ENCODE data around the gene LCE3B. TPM values are rescaled to one million over a fixed set of nuclear protein-coding genes. Genes with fewer than 3 reads are reported as not detected.

Gene LCE3B
- polyA plus RNA-seq, 1 donor from 2014 or later, result not detected

GRCh38 chr1:152646656-152647055 is 33.0 kb downstream of the LCE3B start:
- Histone ChIP-seq H3K27ac (ENCODE audit: low read length) (no peak overlapping the region), H3K9me3 (ENCODE audit: low read length) (peaks cover 7% of the 10 kb centered on the region), H3K4me2 (ENCODE audit: low read length) (no peak overlapping the region), H2AFZ (ENCODE audit: low read depth, low read length) (no peak overlapping the region), H3K4me3 (ENCODE audit: low read length) (no peak overlapping the region), H3F3A (ENCODE audit: insufficient read depth, low read length, poor library complexity, severe bottlenecking) (no peaks in the 10 kb centered on the region), H3K36me3 (ENCODE audit: insufficient read depth, low read length) (no peaks in the 10 kb centered on the region), H3K27me3 (ENCODE audit: insufficient read depth, low read depth, low read length) (no peaks in the 10 kb centered on the region), H3K9ac (ENCODE audit: low read length) (no peak overlapping the region), H4K20me1 (ENCODE audit: insufficient read depth) (no peaks in the 10 kb centered on the region), H3K79me2 (replicated peaks; ENCODE audit: insufficient read depth, low read length) (no peaks in the 10 kb centered on the region), H3K9me2 (ENCODE audit: insufficient read depth, low read length) (no peaks in the 10 kb centered on the region)
- TF ChIP-seq RAD21 (conservative IDR thresholded peaks at IDR 0.05) (no peak), EP300 (conservative IDR thresholded peaks at IDR 0.05; ENCODE audit: poor library complexity, severe bottlenecking) (no peak), POLR2AphosphoS5 (IDR thresholded peaks at IDR 0.05) (no peak), MXI1 (conservative IDR thresholded peaks at IDR 0.05; ENCODE audit: poor library complexity, severe bottlenecking) (no peak), TAF1 (IDR thresholded peaks at IDR 0.05; ENCODE audit: low read depth) (no peak), SMC3 (conservative IDR thresholded peaks at IDR 0.05; ENCODE audit: poor library complexity) (no peak), EZH2 (IDR thresholded peaks at IDR 0.05; ENCODE audit: borderline replicate concordance, insufficient read depth, low read length, poor library complexity, severe bottlenecking) (no peak)
- TF ChIP-seq, protein P1, sequence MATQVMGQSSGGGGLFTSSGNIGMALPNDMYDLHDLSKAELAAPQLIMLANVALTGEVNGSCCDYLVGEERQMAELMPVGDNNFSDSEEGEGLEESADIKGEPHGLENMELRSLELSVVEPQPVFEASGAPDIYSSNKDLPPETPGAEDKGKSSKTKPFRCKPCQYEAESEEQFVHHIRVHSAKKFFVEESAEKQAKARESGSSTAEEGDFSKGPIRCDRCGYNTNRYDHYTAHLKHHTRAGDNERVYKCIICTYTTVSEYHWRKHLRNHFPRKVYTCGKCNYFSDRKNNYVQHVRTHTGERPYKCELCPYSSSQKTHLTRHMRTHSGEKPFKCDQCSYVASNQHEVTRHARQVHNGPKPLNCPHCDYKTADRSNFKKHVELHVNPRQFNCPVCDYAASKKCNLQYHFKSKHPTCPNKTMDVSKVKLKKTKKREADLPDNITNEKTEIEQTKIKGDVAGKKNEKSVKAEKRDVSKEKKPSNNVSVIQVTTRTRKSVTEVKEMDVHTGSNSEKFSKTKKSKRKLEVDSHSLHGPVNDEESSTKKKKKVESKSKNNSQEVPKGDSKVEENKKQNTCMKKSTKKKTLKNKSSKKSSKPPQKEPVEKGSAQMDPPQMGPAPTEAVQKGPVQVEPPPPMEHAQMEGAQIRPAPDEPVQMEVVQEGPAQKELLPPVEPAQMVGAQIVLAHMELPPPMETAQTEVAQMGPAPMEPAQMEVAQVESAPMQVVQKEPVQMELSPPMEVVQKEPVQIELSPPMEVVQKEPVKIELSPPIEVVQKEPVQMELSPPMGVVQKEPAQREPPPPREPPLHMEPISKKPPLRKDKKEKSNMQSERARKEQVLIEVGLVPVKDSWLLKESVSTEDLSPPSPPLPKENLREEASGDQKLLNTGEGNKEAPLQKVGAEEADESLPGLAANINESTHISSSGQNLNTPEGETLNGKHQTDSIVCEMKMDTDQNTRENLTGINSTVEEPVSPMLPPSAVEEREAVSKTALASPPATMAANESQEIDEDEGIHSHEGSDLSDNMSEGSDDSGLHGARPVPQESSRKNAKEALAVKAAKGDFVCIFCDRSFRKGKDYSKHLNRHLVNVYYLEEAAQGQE (IDR thresholded peaks at IDR 0.05; ENCODE audit: borderline replicate concordance), result no peak
- TF ChIP-seq, protein P2, sequence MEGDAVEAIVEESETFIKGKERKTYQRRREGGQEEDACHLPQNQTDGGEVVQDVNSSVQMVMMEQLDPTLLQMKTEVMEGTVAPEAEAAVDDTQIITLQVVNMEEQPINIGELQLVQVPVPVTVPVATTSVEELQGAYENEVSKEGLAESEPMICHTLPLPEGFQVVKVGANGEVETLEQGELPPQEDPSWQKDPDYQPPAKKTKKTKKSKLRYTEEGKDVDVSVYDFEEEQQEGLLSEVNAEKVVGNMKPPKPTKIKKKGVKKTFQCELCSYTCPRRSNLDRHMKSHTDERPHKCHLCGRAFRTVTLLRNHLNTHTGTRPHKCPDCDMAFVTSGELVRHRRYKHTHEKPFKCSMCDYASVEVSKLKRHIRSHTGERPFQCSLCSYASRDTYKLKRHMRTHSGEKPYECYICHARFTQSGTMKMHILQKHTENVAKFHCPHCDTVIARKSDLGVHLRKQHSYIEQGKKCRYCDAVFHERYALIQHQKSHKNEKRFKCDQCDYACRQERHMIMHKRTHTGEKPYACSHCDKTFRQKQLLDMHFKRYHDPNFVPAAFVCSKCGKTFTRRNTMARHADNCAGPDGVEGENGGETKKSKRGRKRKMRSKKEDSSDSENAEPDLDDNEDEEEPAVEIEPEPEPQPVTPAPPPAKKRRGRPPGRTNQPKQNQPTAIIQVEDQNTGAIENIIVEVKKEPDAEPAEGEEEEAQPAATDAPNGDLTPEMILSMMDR (IDR thresholded peaks at IDR 0.05; ENCODE audit: poor library complexity, severe bottlenecking), result no peak

- Histone ChIP-seq H3K36me3 (ENCODE audit: insufficient read depth, low read length) (no peaks in the 10 kb centered on the region), H2AFZ (ENCODE audit: low read depth, low read length) (no peak overlapping the region), H3K9ac (ENCODE audit: low read length) (no peak overlapping the region), H3K9me2 (ENCODE audit: insufficient read depth, low read length) (no peaks in the 10 kb centered on the region), H3K27me3 (ENCODE audit: insufficient read depth, low read depth, low read length) (no peaks in the 10 kb centered on the region), H3F3A (ENCODE audit: insufficient read depth, low read length, poor library complexity, severe bottlenecking) (no peaks in the 10 kb centered on the region), H3K4me2 (ENCODE audit: low read length) (no peak overlapping the region), H3K9me3 (ENCODE audit: low read length) (peaks cover 4% of the 10 kb centered on the region), H4K20me1 (ENCODE audit: insufficient read depth) (no peaks in the 10 kb centered on the region), H3K4me3 (ENCODE audit: low read length) (no peak overlapping the region), H3K27ac (ENCODE audit: low read length) (no peak overlapping the region), H3K79me2 (replicated peaks; ENCODE audit: insufficient read depth, low read length) (no peaks in the 10 kb centered on the region)
- TF ChIP-seq, protein P1 (IDR thresholded peaks at IDR 0.05; ENCODE audit: borderline replicate concordance), result no peak
- TF ChIP-seq, protein P2 (IDR thresholded peaks at IDR 0.05; ENCODE audit: poor library complexity, severe bottlenecking), result peak; percentile 22
Observed at GRCh38 chr1:152654110-152654509, 40.5 kb downstream of the LCE3B start.

Measured in neural cell (in vitro differentiated cells).